Measurements from ENCODE around the gene PNPLA2.
A peak's percentile ranks its signal among the peaks of the same experiment; 100 is the strongest.

The PNPLA2 gene

DNA sequence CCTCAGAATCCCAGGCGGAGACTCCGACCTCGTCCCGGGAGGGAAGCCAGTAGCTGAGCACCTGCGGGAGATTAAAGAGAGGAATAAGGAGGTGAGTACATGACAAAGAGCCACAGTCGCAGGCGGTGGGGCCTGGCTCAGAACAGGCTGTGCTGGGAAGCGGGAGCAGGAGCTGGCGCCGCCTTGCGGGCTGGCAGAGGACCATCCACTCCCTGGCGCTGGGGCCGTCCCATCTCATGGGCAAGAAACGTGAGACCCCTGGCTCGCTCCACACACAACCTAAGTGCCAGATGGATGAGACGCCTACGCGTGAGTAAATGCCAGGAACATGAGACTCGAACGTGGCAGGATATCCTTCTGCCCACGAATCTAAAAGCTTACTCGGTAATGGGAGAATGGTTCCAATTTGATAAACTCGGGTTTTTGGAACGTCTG is 35.1 kb upstream of the PNPLA2 start:
- DNase-seq (ENCODE audit: low spot score): no peak

DNA sequence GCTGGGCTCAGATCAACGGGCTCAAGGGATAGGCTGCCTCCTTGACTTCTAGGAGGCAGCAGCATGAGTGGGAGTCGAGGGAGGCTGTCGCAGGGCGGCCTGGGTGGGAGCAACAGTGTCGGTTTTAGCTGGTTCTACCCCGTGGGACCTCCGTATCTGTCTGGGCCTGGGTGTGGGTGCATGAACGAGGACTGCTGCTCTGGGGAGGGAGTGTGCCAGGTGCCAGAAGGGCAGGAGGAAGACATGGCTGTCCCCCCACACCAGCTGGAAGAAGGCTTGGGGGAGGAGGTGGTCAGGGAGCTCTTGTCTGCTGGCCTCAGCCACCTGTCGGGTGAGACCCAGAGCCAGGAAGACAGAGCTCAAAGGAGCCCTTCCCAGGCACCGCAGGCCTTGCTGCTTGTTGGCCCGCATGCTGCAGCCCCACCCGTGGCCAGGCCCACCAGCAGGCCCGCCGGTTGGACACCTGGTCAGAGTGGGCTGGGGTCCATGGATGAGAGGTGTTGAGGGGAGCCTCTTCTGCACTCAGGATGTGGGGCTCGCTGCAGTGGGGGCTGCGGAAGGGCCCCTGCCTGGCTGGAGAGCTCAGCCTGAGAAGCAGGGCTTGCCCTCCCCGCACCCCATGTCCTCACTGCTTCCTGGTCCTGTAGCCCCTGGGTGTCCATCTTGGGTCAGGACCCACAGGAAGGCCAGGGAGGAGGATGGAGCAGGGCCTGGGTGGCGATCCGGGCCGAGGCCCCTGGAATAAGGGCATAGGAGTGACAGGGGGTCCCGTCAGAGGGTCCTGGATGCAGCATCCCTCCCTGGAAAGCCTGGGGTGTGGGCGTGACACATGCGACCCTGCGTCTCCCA is 32.3 kb upstream of the PNPLA2 start:
- DNase-seq (ENCODE audit: low spot score): no peak

DNA sequence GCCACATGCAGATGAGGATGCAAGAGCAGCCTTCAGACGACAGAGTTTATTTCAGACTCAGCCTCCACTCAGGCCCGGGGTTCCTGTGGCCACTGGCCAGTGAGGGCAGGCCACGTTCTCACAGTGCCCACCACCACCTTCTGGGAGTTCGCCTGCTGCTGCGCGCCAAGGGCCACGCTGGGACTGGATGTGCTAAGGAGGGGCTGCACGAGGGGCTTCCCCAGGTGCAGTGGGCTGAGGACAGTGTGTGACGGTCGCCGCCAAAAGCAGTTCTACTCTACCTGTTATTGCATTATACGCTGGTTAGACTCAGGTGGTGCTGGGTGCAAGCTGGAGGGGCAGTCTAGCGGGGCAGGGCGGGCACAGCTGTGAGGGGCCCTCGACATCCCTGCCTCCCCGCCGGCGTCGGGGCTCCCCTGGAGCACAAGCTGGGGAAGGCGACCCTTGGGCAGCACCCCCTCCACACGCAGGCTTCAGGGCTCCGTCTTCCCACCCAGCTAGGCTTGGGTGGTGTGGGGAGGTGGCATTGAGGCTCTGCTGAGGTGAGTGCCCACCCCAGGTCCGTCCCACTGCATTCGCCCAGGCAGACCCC is 31.5 kb upstream of the PNPLA2 start:
- no peak for DNase-seq (ENCODE audit: low spot score)

- no peak for DNase-seq (ENCODE audit: low spot score)
Measured at GRCh38 chr11:788009-788640, 30.6 kb upstream of the PNPLA2 start.

GRCh38 chr11:788953-789940 is 29.5 kb upstream of the PNPLA2 start:
- DNase-seq (ENCODE audit: low spot score): no peak

DNA sequence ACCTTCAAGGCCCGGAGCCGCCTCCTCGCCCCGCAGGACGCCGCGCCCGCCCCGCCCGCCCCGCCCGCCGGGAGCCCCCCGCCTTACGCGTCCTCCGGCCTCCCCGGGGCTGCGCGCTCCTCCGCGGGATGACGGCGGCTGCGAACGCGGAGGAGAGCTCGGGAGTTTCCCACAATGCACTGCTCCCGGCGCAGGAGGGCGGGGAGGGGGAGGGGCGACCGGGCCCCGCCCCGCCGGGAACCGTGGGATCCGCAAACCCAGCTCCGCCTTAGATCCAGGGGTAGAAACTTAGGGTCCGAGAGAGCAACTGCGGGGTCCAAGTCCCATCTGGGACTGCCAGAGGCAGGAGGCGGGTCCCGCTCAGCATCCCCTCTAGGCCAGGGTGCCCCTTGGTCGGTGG is 28.8 kb upstream of the PNPLA2 start, which contains the start of gene CEND1:
Gene CEND1 (minus strand): TSS at position 148 of the 400 bp plus-strand sequence. CDS start 1,514 bp downstream, outside the sequence.
- no peak for DNase-seq (ENCODE audit: low spot score)

DNA sequence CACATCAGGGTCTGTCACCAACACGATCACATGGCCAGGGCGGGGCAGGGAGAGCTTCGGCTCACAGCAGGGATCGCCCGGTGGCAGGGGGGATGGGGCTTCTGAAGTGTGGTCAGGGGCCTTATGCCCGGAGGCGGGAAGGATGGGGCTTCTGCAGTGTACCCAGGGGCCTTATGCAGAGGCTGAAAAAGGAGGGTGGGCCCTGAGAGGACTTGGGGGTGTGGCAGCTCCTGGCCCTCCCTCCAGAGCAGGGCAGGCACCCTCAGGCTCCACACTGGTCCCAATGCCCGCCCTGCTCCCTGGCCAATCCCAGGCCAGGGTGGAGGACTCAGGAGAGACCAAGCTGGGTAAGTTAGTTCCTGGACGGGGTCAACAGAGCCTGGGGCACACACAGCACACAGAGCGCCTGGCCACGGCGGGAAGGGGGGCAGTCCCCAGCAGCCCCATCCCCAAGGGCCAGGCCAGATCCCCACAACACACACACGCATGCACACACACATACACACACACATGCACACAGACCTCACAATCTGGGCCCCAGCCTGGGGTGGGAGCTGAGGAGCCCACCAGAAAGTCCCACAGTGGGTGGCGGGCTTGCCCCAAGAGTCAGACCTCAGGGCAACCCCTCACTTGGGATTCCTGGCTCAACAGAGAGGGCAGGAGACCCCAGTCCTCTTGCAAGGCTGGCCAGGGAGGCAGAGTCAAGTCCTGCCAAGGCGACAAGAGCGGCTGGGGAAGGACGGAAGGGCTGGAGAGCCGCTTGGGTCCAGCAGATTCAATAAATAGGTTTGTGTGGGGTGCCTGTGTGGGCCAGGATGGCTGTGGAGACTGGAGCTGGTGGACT is 27.8 kb upstream of the PNPLA2 start:
- no peak for DNase-seq (ENCODE audit: low spot score)

DNA sequence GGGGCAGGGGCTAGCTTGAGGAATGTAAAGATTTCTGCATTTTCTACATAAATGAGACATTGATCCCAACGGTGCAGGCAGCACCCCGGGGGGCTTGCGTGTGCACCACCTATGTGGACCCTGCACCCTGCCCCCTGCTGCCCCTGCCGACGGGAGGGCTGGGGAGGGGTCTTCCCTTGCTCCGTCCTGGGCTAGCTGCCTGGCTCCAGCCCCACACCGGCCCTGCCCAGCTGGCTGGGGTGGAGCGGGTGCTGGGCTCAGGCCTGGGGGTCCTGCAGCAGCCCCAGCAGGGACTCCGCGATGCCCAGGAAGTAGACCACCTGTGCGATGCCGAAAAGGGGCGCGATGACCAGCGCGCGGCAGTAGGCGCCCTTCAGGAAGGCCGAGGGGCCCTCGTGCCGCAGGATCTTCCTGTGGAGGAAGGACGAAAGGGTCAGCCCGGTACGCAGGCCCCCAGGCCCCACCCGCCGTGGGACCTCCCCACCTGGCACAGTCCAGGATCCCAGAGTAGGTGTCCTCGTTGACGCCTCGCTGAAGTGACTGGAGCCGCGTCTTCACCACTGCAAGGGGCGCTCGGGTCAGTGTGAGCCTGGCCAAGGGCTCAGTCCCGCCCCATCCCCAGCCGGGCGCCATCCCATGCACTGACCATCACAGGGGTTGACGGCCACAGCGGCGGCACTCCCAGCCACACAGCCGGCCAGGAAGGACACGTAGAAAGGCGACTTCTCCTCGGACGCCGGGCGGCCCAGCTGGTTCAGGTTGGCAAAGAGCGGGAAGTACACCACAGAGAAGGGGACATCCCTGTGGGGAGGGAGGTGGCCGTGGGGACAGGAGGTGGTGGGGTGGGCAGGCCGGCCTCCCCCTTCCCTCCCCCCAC is 26.8 kb upstream of the PNPLA2 start:
- DNase-seq (ENCODE audit: low spot score): no peak

DNA sequence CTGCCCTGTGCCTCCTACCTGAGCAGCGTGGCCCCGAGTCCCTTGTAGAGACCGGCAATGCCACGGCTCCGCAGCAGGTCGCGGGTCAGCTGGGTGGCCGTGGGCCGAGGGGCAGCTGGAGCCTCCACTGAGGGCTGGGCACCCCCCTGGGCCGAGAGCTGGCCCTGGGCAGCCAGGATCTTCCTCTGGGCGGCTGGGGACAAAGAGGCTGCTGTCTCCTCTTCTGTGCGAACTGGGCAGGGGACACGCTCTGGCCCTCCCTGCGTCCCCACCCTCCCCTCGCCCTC is 26.2 kb upstream of the PNPLA2 start:
- no peak for DNase-seq (ENCODE audit: low spot score)

DNA sequence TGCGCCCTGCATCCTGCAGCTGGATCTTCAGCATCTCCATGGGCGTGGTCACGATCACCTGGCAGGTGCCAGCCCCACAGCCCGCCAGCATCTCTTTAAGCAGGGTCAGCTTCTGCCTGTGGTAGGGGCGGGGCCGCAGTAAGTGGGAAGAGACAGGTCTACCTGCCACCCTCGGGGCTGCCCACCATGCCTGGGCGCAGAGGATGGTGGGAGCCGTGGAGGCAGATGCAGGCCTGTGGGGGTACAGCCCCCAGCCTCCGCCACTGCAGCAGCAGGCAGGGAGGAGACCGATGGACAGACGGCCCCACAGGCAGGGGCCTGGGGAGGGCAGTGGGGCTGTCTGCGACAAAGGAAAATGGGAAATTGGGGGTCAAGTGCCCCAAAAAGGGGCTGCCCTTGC is 25.8 kb upstream of the PNPLA2 start:
- DNase-seq (ENCODE audit: low spot score): no peak

- no peak for DNase-seq (ENCODE audit: low spot score)
Measured at GRCh38 chr11:793556-793955, 25.2 kb upstream of the PNPLA2 start.

DNA sequence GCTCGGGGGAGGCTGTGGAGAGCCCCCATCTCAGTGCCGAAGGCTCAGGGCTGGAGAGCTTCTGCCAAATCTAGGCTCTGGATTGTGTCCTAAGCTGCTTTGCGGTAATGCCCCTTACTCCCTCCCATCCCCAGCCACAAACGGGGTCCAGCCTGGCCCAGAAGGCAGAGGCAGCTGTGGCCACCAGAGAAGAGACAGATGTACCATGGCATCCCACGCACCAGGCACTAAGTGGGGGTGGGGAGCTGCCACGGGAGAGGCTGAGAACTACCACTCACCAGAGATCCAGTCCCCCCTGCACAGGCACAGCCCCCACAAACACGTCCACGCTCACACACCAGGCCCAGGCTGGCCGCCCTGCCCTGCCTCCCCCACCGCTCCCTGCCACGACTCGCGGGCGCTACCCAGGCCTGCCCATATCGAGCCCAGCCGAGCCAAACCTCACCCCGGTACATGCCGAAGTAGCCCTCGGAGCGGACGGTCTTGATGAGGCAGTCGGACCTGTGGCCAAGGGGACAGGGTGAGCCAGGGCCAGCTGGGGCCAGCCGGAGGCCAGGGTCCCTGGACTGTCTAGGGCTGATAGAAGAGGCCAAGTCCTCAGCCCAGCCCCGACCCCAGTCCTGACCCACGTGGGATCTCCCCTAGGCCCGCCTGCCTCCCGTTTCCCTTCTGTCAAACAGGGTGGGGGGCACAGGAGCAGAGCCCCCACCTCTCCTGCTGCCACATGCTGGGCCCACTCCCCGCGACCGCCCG is 24.5 kb upstream of the PNPLA2 start:
- no peak for DNase-seq (ENCODE audit: low spot score)

- no peak for DNase-seq (ENCODE audit: low spot score)
Measured at GRCh38 chr11:794766-795633, 23.7 kb upstream of the PNPLA2 start.

GRCh38 chr11:795634-796564 is 22.8 kb upstream of the PNPLA2 start:
- DNase-seq (ENCODE audit: low spot score): peak; percentile 70

GRCh38 chr11:796565-797295 is 22.0 kb upstream of the PNPLA2 start:
- no peak for DNase-seq (ENCODE audit: low spot score)

DNA sequence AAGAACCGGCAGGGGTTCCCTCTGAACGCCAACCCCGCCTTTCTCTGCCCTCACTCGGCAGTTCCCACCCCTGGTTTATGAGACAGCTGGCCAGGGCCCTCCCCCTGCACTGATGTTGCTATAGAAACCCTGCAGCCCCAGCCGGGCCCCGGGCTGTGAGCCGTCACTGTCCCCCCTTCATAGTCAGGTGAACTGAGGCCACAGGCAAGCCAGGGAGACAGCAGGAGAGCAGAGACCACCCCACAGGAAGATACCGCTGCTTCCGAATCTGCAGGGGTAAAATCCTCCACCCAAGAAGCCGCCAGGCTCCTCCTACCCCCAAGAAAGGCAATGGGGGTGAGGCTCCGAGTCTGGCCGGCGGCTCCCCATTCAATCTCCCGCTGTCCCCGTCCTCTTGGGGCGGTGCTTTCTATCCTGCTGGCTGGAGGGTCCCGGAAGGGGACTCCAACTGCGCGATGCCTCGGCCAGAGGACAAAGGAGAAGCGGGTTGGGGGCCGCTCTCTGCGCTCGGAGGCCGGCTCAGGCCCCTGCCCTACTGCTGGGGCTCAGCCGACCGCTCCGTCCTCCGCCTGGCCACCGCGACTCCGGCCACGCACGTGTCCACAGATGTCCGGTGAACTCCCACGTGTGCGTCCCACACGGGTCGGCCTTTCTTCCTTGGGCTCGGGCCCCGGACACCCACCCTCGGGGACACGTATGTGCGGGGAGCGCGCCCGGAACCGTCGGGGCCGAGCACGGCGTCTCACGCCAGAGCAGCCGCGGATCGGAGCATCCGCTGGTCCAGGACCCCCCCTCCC is 21.2 kb upstream of the PNPLA2 start:
- no peak for DNase-seq (ENCODE audit: low spot score)

Measured in kidney capillary endothelial cell (primary cell).